ENCODE measurements around the gene PPP3CA. TPM values are rescaled to one million over a fixed set of nuclear protein-coding genes. Genes with fewer than 3 reads are reported as not detected.

The PPP3CA gene
- total RNA-seq, 1 experiment from 2014 or later, result 15.5 TPM

- H3K79me2 ChIP-seq (ENCODE audit: low read length), result no peaks in the 10 kb centered on the region
- peak overlapping the region; percentile 85 for H3K9ac ChIP-seq (ENCODE audit: low read length)
- peak; percentile 97 for ATAC-seq
- no TSS peak for BruUV-seq (replicated peaks)
- H3K4me3 ChIP-seq (ENCODE audit: low read length), result no peak overlapping the region; the same call in 1 of the 2 replicates
- H3K27ac ChIP-seq (ENCODE audit: low read length), result peak overlapping the region; percentile 98
- ChIA-PET POLR2A (ENCODE audit: unreplicated experiment) (interaction anchor here (0.9 kb wide), 1 partner anchor 233 kb away, joined by 8 read pairs; the partner anchor contains the start of gene PPP3CA), CTCF (no interaction called here)
- TF ChIP-seq EZH2 (IDR thresholded peaks at IDR 0.05; ENCODE audit: low read length, unreplicated experiment) (no peak), CTCF (conservative IDR thresholded peaks at IDR 0.05; ENCODE audit: low read depth, low read length) (no peak), EZH2phosphoT487 (IDR thresholded peaks at IDR 0.05; ENCODE audit: borderline replicate concordance, low read length) (no peak)
- H3K36me3 ChIP-seq (ENCODE audit: low read depth, low read length), result no peaks in the 10 kb centered on the region
- peak; percentile 86 for DNase-seq
- H4K20me1 ChIP-seq (ENCODE audit: low read length), result no peaks in the 10 kb centered on the region
- peak overlapping the region; percentile 63 for H3K4me2 ChIP-seq (ENCODE audit: low read length)
- peaks cover 7% of the 10 kb centered on the region for H3F3A ChIP-seq (ENCODE audit: low read length, unreplicated experiment)
- intact Hi-C loops (cut with micrococcal nuclease), result loop anchor here (1.0 to 5.0 kb wide), 4 partner anchors 14 to 166 kb away; no protein-coding TSS in a partner anchor
- no peaks in the 10 kb centered on the region for H3K9me3 ChIP-seq (ENCODE audit: low read length)
- peaks cover 23% of the 10 kb centered on the region for H3K4me1 ChIP-seq (ENCODE audit: insufficient read depth, low read length)
- no peak overlapping the region for H2AFZ ChIP-seq (ENCODE audit: low read length)
- H3K27me3 ChIP-seq (ENCODE audit: low read length), result no peaks in the 10 kb centered on the region
- H3K9me2 ChIP-seq (replicated peaks; ENCODE audit: low read length), result no peaks in the 10 kb centered on the region
Measured at GRCh38 chr4:101114936-101115372, 232.4 kb downstream of the PPP3CA start.

DNA sequence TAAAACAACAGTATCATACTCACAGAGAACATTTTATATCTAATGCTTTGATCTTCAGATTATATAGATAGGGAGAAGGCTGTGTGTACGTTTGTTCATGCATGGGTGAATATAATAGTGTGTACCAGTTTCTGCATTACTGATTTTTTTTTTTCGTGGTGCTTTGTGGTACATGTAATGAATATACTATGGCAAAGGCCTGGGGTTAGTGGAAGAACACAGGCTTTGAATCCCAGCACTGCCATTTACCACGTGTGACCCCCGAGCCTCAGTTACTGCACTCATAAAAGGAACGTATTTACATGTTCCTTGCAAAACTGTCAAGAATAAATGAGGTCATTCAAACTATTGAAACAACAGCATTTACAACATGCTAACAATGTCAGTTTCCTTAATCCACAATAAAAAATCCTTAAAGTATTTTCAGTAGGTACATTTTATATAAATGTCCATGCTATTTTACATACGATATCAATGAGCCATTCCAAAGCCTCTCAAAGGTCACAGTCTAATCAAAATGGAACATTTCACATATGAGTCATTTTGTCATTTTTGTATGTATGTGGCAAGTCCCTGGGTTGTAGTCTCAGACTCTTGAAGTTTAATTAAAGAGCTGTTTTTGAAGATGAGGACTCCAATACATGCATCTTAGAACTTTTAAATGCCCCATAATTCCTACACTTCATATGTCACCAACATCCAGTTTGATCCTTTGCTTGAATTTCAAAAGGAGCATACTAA is 242.8 kb downstream of the PPP3CA start:
- intact Hi-C loops (cut with micrococcal nuclease), result loop anchor here (5.0 kb wide), 1 partner anchor 53 kb away; no protein-coding TSS in a partner anchor
- CTCF ChIA-PET, result no interaction called here

More for the DNA sequence above, 242.8 kb downstream of the PPP3CA start:
- Histone ChIP-seq H3K9ac (ENCODE audit: low read length) (no peak overlapping the region), H4K20me1 (ENCODE audit: low read length) (no peaks in the 10 kb centered on the region), H2AFZ (ENCODE audit: low read length) (no peak overlapping the region), H3K4me3 (ENCODE audit: low read length) (no peak overlapping the region), H3K9me3 (ENCODE audit: low read length) (no peaks in the 10 kb centered on the region), H3K27ac (ENCODE audit: low read length) (no peak overlapping the region), H3K79me2 (ENCODE audit: low read length) (no peaks in the 10 kb centered on the region), H3K9me2 (replicated peaks; ENCODE audit: low read length) (no peaks in the 10 kb centered on the region), H3K36me3 (ENCODE audit: low read depth, low read length) (no peaks in the 10 kb centered on the region), H3F3A (ENCODE audit: low read length, unreplicated experiment) (no peaks in the 10 kb centered on the region), H3K4me1 (ENCODE audit: insufficient read depth, low read length) (peaks cover 14% of the 10 kb centered on the region), H3K4me2 (ENCODE audit: low read length) (no peak overlapping the region), H3K27me3 (ENCODE audit: low read length) (no peaks in the 10 kb centered on the region)
- no peak for TF ChIP-seq EZH2 (IDR thresholded peaks at IDR 0.05; ENCODE audit: low read length, unreplicated experiment)
- TF ChIP-seq CTCF (conservative IDR thresholded peaks at IDR 0.05; ENCODE audit: low read depth, low read length), result no peak
- no peak for TF ChIP-seq EZH2phosphoT487 (IDR thresholded peaks at IDR 0.05; ENCODE audit: borderline replicate concordance, low read length)
- ATAC-seq (no peak), DNase-seq (no peak)
- POLR2A ChIA-PET (ENCODE audit: unreplicated experiment), result no interaction called here
- BruUV-seq (replicated peaks), result no TSS peak
